ENCODE data around the gene NAA80.
A peak's percentile ranks its signal among the peaks of the same experiment; 100 is the strongest.

NAA80 gene

GRCh38 chr3:50250514-50250913, 48.7 kb downstream of the NAA80 start:
- no peaks in the 10 kb centered on the region for H3K27me3 ChIP-seq (ENCODE audit: insufficient read depth, low read depth)
- no peaks in the 10 kb centered on the region for H4K20me1 ChIP-seq (ENCODE audit: insufficient read depth)
- H3K4me1 ChIP-seq (ENCODE audit: low read depth, poor library complexity, severe bottlenecking): peaks cover 11% of the 10 kb centered on the region
- H3K79me2 ChIP-seq (ENCODE audit: insufficient read depth, low read depth): peaks cover 14% of the 10 kb centered on the region; the same call in 1 of the 2 replicates
- no peaks in the 10 kb centered on the region for H3K36me3 ChIP-seq (ENCODE audit: insufficient read depth)
- TF ChIP-seq CTCF (conservative IDR thresholded peaks at IDR 0.05; ENCODE audit: low read depth, low read length): no peak
- H2AFZ ChIP-seq (ENCODE audit: low read depth): no peak overlapping the region
- H3K27ac ChIP-seq: no peak overlapping the region
- H3K4me3 ChIP-seq (IDR thresholded peaks at IDR 0.05; ENCODE audit: insufficient read depth, low read depth, low read length): no peak overlapping the region
- H3K9ac ChIP-seq: no peak overlapping the region
- no peak overlapping the region for H3K4me2 ChIP-seq

- H3K79me2 ChIP-seq (ENCODE audit: insufficient read depth, low read depth): peaks cover 14% of the 10 kb centered on the region; the same call in 1 of the 2 replicates
- H3K27me3 ChIP-seq (ENCODE audit: insufficient read depth, low read depth): no peaks in the 10 kb centered on the region
- H3K36me3 ChIP-seq (ENCODE audit: insufficient read depth): no peaks in the 10 kb centered on the region
- no peak overlapping the region for H3K4me3 ChIP-seq (IDR thresholded peaks at IDR 0.05; ENCODE audit: insufficient read depth, low read depth, low read length)
- TF ChIP-seq CTCF (conservative IDR thresholded peaks at IDR 0.05; ENCODE audit: low read depth, low read length): no peak
- no peak overlapping the region for H3K4me2 ChIP-seq
- H3K4me1 ChIP-seq (ENCODE audit: low read depth, poor library complexity, severe bottlenecking): peaks cover 11% of the 10 kb centered on the region
- H3K27ac ChIP-seq: no peak overlapping the region
- no peaks in the 10 kb centered on the region for H4K20me1 ChIP-seq (ENCODE audit: insufficient read depth)
- H3K9ac ChIP-seq: no peak overlapping the region
- no peak overlapping the region for H2AFZ ChIP-seq (ENCODE audit: low read depth)
These were observed 49.7 kb downstream of the NAA80 start for GRCh38 chr3:50249457-50249856.

- peaks cover 11% of the 10 kb centered on the region for H3K4me1 ChIP-seq (ENCODE audit: low read depth, poor library complexity, severe bottlenecking)
- H3K27me3 ChIP-seq (ENCODE audit: insufficient read depth, low read depth): no peaks in the 10 kb centered on the region
- no peak overlapping the region for H3K9ac ChIP-seq
- H4K20me1 ChIP-seq (ENCODE audit: insufficient read depth): no peaks in the 10 kb centered on the region
- peaks cover 17% of the 10 kb centered on the region; the same call in 1 of the 2 replicates for H3K79me2 ChIP-seq (ENCODE audit: insufficient read depth, low read depth)
- H2AFZ ChIP-seq (ENCODE audit: low read depth): no peak overlapping the region
- no peaks in the 10 kb centered on the region for H3K36me3 ChIP-seq (ENCODE audit: insufficient read depth)
- no peak overlapping the region for H3K27ac ChIP-seq
- TF ChIP-seq CTCF (conservative IDR thresholded peaks at IDR 0.05; ENCODE audit: low read depth, low read length): no peak
- H3K4me2 ChIP-seq: no peak overlapping the region
- H3K4me3 ChIP-seq (IDR thresholded peaks at IDR 0.05; ENCODE audit: insufficient read depth, low read depth, low read length): no peak overlapping the region
These were observed 50.8 kb downstream of the NAA80 start for GRCh38 chr3:50248387-50248786.

- Histone ChIP-seq H3K9ac (peak overlapping the region; percentile 53; the same call in 1 of the 2 replicates), H3K4me3 (IDR thresholded peaks at IDR 0.05; ENCODE audit: insufficient read depth, low read depth, low read length) (no peak overlapping the region), H3K27ac (peak overlapping the region; percentile 80), H4K20me1 (ENCODE audit: insufficient read depth) (no peaks in the 10 kb centered on the region), H3K4me1 (ENCODE audit: low read depth, poor library complexity, severe bottlenecking) (peaks cover 11% of the 10 kb centered on the region), H3K36me3 (ENCODE audit: insufficient read depth) (no peaks in the 10 kb centered on the region), H2AFZ (ENCODE audit: low read depth) (peak overlapping the region; percentile 30), H3K79me2 (ENCODE audit: insufficient read depth, low read depth) (peaks cover 24% of the 10 kb centered on the region; the same call in 1 of the 2 replicates), H3K4me2 (peak overlapping the region; percentile 94), H3K27me3 (ENCODE audit: insufficient read depth, low read depth) (no peaks in the 10 kb centered on the region)
- TF ChIP-seq CTCF (conservative IDR thresholded peaks at IDR 0.05; ENCODE audit: low read depth, low read length): peak; percentile 17; the same call in 1 of the 2 replicates
These were observed 52.7 kb downstream of the NAA80 start for GRCh38 chr3:50246517-50246954.

Data from KMS-11 (cell line).